ENCODE measurements around the gene GABRP. TPM values are rescaled to one million over a fixed set of nuclear protein-coding genes. Genes with fewer than 3 reads are reported as not detected.

Gene GABRP
- total RNA-seq, 1 donor from 2014 or later, result 0.49 TPM

- Histone ChIP-seq H3K27me3 (ENCODE audit: low read depth) (no peaks in the 10 kb centered on the region), H3K4me1 (peaks cover 44% of the 10 kb centered on the region), H3K36me3 (no peaks in the 10 kb centered on the region), H3K27ac (replicated peaks) (peak overlapping the region; percentile 63), H3K9me3 (replicated peaks) (no peaks in the 10 kb centered on the region), H3K4me3 (no peak overlapping the region)
- no peak for TF ChIP-seq CTCF (IDR thresholded peaks at IDR 0.05; ENCODE audit: borderline replicate concordance)
- intact Hi-C loops (cut with micrococcal nuclease), result no loop called here
- no peak for DNase-seq
Observed at GRCh38 chr5:170782438-170782837, 1.1 kb upstream of the GABRP start.

- intact Hi-C loops (cut with micrococcal nuclease), result no loop called here
- Histone ChIP-seq H3K4me1 (peaks cover 71% of the 10 kb centered on the region), H3K4me3 (no peak overlapping the region), H3K9me3 (replicated peaks) (no peaks in the 10 kb centered on the region), H3K27me3 (ENCODE audit: low read depth) (no peaks in the 10 kb centered on the region), H3K36me3 (no peaks in the 10 kb centered on the region), H3K27ac (replicated peaks) (peak overlapping the region; percentile 16)
- DNase-seq, result no peak
- no peak for TF ChIP-seq CTCF (IDR thresholded peaks at IDR 0.05; ENCODE audit: borderline replicate concordance)
Observed at GRCh38 chr5:170785416-170785815, 1.9 kb downstream of the GABRP start.

DNA sequence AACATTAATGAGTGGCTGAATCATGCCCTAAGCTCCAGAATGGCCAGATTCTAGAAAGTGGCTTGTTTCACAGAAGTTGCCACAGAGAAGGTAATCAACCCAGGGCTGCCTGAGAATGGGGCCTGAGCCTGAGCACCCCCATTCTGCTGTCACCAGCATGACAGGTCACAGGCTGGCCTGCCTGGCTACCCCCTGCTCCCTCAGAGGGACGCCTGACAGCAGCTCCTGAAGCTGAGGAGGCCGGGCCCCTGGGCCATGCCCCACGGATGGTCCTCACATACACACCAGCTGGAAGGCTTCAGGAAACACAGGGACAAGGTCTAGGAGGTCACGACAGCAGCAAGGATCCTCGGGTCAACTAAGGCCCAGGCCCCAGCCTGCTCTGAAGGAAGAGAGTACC, 3.7 kb downstream of the GABRP start:
- Histone ChIP-seq H3K36me3 (no peaks in the 10 kb centered on the region), H3K9me3 (replicated peaks) (no peaks in the 10 kb centered on the region), H3K27me3 (ENCODE audit: low read depth) (no peaks in the 10 kb centered on the region), H3K27ac (replicated peaks) (peak overlapping the region; percentile 5), H3K4me3 (no peak overlapping the region), H3K4me1 (peaks cover 78% of the 10 kb centered on the region)
- no peak for DNase-seq
- TF ChIP-seq CTCF (IDR thresholded peaks at IDR 0.05; ENCODE audit: borderline replicate concordance), result no peak
- intact Hi-C loops (cut with micrococcal nuclease), result no loop called here

- Histone ChIP-seq H3K27me3 (ENCODE audit: low read depth) (no peaks in the 10 kb centered on the region), H3K4me3 (peak overlapping the region; percentile 32), H3K9me3 (replicated peaks) (no peaks in the 10 kb centered on the region), H3K4me1 (peaks cover 65% of the 10 kb centered on the region), H3K27ac (replicated peaks) (peak overlapping the region; percentile 77), H3K36me3 (no peaks in the 10 kb centered on the region)
- no peak for TF ChIP-seq CTCF (IDR thresholded peaks at IDR 0.05; ENCODE audit: borderline replicate concordance)
- intact Hi-C loops (cut with micrococcal nuclease), result no loop called here
- DNase-seq, result no peak
Observed at GRCh38 chr5:170788626-170789304, 5.2 kb downstream of the GABRP start.

DNA sequence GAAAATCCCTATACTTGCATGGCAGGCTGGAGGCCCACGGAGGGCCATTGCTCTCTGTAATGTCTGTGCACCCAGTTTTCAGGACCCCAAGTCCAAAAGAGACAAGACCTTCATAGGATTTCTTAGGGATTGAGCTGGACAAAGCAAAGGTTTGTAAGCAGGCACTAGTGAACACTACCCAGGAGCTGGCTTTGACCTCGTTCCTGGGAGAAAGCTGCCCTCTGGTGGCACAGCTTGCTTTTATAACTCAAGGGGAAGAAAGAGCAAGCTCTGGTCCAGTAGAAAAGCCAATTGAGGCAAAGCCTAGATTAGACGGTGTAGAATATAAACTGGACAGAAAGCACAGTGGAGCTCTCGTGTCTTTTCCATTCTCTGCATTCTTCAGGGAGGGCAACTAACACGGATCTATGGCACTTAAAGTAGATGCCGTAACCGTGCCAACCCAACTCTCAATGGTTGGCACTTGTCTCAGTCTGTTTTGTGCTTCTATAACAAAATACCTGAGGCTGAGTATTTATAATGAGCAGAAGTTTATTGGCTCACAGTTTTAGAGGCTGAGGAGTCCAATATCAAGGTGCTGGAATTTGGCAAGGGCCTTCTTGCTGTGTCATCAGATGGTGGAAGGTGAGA, 7.9 kb downstream of the GABRP start:
- intact Hi-C loops (cut with micrococcal nuclease), result loop anchor here (5.0 to 10.0 kb wide), 2 partner anchors 49 to 147 kb away; no protein-coding TSS in a partner anchor
- no peak overlapping the region for H3K4me3 ChIP-seq
- peak; percentile 77 for TF ChIP-seq CTCF (IDR thresholded peaks at IDR 0.05; ENCODE audit: borderline replicate concordance)
- H3K36me3 ChIP-seq, result no peaks in the 10 kb centered on the region
- peak overlapping the region; percentile 52 for H3K27ac ChIP-seq (replicated peaks)
- peaks cover 53% of the 10 kb centered on the region for H3K4me1 ChIP-seq
- no peaks in the 10 kb centered on the region for H3K27me3 ChIP-seq (ENCODE audit: low read depth)
- H3K9me3 ChIP-seq (replicated peaks), result no peaks in the 10 kb centered on the region
- peak; percentile 54 for DNase-seq

Data from left ventricle myocardium inferior (tissue), 1 donor.